ENCODE results near the gene C19orf38. TPM values are rescaled to one million over a fixed set of nuclear protein-coding genes. Genes with fewer than 3 reads are reported as not detected.

Gene C19orf38
- polyA plus RNA-seq, 2 of the 4 experiments (the other 2 are of a cell fraction), result 0.09 to 0.13 TPM

GRCh38 chr19:10898633-10899032, 50.4 kb downstream of the C19orf38 start (continued):
- TF ChIP-seq JUN (IDR thresholded peaks at IDR 0.05) (no peak), TP53 (CRISPR knock-in tag; IDR thresholded peaks at IDR 0.05) (no peak), CTCF (IDR thresholded peaks at IDR 0.05) (no peak), HOXB5 (CRISPR knock-in tag; IDR thresholded peaks at IDR 0.05) (no peak), CBX8 (IDR thresholded peaks at IDR 0.05) (no peak), TFCP2L1 (CRISPR knock-in tag; IDR thresholded peaks at IDR 0.05) (no peak)

GRCh38 chr19:10899151-10899653, 51.0 kb downstream of the C19orf38 start:
- TF ChIP-seq BCL3 (IDR thresholded peaks at IDR 0.05) (no peak), EHF (CRISPR knock-in tag; IDR thresholded peaks at IDR 0.05) (no peak), POLR2A (IDR thresholded peaks at IDR 0.05; ENCODE audit: low read length) (no peak), MAZ (IDR thresholded peaks at IDR 0.05; ENCODE audit: borderline replicate concordance, low read depth, low read length) (no peak), USF2 (IDR thresholded peaks at IDR 0.05) (no peak), JUNB (IDR thresholded peaks at IDR 0.05) (no peak), CHD4 (IDR thresholded peaks at IDR 0.05; ENCODE audit: borderline replicate concordance) (no peak), POLR2AphosphoS2 (conservative IDR thresholded peaks at IDR 0.05; ENCODE audit: low read length) (no peak), SREBF2 (IDR thresholded peaks at IDR 0.05) (no peak), GATA3 (IDR thresholded peaks at IDR 0.05; ENCODE audit: borderline replicate concordance) (no peak), NFE2L2 (conservative IDR thresholded peaks at IDR 0.05; ENCODE audit: low read length) (no peak), FOSB (CRISPR knock-in tag; IDR thresholded peaks at IDR 0.05) (no peak), RCOR1 (IDR thresholded peaks at IDR 0.05; ENCODE audit: low read depth, low read length) (no peak), FOSL2 (IDR thresholded peaks at IDR 0.05) (no peak), FOSL2 (CRISPR knock-in tag; IDR thresholded peaks at IDR 0.05) (no peak), CBX2 (IDR thresholded peaks at IDR 0.05; ENCODE audit: borderline replicate concordance, low read depth) (no peak), PBX3 (IDR thresholded peaks at IDR 0.05) (no peak), REST (IDR thresholded peaks at IDR 0.05) (no peak), KDM5A (IDR thresholded peaks at IDR 0.05) (no peak)
- WGBS (ENCODE audit: missing lambda C conversion rate), result 65% methylated on average over 8 of the region's 10 CpGs
- peak in 1 of 2 experiments; percentile 22; a peak in 2 of 6 replicates for ATAC-seq
- no peak for FAIRE-seq
- Histone ChIP-seq H3K27ac (no peak overlapping the region), H3K4me3 (no peak overlapping the region), H3K4me2 (0 out of 3 replicates have a peak overlapping the region, but pooled peaks have one; percentile 10), H3K9me3 (no peaks in the 10 kb centered on the region), H3K4me1 (peaks cover 20% of the 10 kb centered on the region)
- CTCF ChIA-PET, result interaction anchor here (0.6 kb wide), 1 partner anchor 164 kb away, joined by 4 read pairs; no protein-coding TSS in a partner anchor
- DNase-seq (ENCODE audit: low read depth in 1 of 2, low spot score in 1 of 2), result no peak
- POLR2A ChIA-PET, result no interaction called here
